GM13976 (cell line): ENCODE data around the gene RTTN.
"Not testable (repeated sequence)": the region's sequence is repeated elsewhere in the genome, so short reads cannot be mapped to it uniquely, and the experiment has no call there.

ENCODE experiments used
- DNase-seq: peaks from one replicate; pipeline ENCODE4 v3.0.0; 2012; ENCODE audit warnings: low spot score
- in situ Hi-C: fragments of 300-500 bp; cut with MboI; formaldehyde crosslinking; loops from one replicate; pipeline ENCODE4 v1.12.0; 2022; ENCODE audit warnings: low sequenced_read_pairs, mixed read lengths, inconsistent platforms; ENCODE audit not compliant: unreplicated experiment
- TF ChIP-seq, protein P1 (sequence below): IDR thresholded peaks from 2 replicates; pipeline ENCODE4 v1.5.1; 2012; ENCODE audit warnings: borderline replicate concordance, mild to moderate bottlenecking; ENCODE audit not compliant: insufficient read depth; ENCODE audit errors: extremely low read depth, missing control alignments, control extremely low read depth

The RTTN gene

DNA sequence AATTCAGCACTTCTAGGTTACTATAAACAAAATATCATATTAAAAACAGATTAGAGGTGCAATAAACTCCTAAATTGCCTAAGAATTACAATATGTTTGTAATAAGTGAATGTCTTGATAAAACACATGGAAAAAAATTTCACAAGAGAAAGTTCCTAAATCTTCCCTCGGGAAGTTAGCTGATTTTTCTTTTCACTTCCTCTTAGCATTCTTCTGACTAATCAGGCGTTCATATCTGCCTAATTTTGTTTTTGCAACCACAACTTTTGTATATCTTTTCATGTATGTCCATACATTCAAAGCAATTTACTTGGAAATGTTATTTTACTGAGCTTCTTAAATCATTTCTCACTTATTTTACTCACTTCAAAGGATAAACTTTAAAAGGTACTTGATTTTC is 88.5 kb downstream of the RTTN start:
- no peak for DNase-seq
- TF ChIP-seq, protein P1, sequence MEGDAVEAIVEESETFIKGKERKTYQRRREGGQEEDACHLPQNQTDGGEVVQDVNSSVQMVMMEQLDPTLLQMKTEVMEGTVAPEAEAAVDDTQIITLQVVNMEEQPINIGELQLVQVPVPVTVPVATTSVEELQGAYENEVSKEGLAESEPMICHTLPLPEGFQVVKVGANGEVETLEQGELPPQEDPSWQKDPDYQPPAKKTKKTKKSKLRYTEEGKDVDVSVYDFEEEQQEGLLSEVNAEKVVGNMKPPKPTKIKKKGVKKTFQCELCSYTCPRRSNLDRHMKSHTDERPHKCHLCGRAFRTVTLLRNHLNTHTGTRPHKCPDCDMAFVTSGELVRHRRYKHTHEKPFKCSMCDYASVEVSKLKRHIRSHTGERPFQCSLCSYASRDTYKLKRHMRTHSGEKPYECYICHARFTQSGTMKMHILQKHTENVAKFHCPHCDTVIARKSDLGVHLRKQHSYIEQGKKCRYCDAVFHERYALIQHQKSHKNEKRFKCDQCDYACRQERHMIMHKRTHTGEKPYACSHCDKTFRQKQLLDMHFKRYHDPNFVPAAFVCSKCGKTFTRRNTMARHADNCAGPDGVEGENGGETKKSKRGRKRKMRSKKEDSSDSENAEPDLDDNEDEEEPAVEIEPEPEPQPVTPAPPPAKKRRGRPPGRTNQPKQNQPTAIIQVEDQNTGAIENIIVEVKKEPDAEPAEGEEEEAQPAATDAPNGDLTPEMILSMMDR, result no peak
- in situ Hi-C loops, result no loop called here

DNA sequence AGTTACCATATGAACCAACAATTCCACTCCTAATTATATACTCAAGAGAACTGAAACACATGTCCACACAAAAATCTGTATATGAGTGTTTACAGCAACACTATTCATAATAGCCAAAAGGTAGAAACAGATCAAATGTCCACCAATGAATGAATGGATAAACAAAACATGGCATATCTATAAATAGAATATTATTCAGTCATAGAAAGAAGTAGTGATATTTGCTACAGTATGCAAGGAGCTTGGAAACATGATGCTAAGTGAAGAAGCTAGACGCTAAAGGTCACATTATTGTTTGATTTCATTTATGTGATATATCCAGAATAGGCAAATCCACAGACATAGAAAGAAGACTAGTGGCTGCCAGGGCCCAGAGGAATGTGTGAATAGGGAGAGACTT is 92.0 kb downstream of the RTTN start:
- in situ Hi-C loops, result no loop called here
- TF ChIP-seq, protein P1, result no peak
- no peak for DNase-seq

DNA sequence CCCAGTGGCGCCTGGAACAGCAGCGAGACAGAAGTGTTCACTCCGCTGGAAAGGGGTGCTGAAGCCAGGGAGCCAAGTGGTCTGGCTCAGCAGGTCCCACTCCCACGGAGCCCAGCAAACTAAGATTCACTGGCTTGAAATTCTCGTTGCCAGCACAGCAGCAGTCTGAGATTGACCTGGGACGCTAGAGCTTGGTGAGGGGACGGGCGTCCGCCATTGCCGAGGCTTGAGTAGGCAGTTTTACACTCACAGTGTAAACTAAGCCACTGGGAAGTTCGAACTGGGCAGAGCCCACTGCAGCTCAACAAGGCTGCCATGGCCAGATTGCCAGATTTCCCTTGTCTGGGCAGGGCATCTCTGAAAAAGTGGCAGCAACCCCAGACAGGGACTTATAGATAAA is 94.8 kb downstream of the RTTN start:
- in situ Hi-C loops, result no loop called here
- no peak for DNase-seq
- TF ChIP-seq, protein P1, result no peak

DNA sequence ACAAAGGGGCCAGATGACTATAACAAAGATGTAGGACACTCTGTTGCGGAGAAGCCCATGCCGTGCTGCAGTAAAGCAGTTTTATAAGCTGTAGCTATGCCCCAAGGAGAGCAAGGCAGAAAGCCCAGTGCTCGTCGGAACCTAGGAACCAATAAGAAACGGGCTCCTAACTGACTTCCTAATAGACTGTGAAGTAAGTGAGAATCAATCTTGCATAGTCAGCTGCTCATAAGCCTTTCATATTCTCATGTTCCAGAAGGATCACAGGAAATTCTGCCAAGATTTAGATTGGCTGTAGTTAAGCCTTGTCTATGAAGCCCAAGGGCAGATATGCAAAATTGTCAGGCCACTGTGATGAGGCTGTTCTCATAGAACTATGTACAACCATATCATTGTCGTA is 98.4 kb downstream of the RTTN start:
- in situ Hi-C loops, result no loop called here
- no peak for DNase-seq
- TF ChIP-seq, protein P1, result no peak

DNA sequence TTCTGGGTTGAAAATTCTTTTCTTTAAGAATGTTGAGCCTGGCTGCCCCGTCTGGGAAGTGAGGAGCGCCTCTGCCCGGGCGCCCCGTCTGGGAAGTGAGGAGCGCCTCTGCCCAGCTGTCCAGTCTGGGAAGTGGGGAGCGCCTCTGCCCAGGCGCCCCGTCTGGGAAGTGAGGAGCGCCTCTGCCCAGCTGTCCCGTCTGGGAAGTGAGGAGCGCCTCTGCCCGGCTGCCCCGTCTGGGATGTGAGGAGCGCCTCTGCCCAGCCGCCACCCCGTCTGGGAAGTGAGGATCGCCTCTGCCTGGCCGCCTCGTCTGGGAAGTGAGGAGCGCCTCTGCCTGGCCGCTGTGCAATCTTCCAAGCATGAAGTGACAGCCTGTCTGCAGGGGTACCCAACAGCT is 102.6 kb downstream of the RTTN start:
- DNase-seq, in situ Hi-C loops: not testable (repeated sequence)

DNA sequence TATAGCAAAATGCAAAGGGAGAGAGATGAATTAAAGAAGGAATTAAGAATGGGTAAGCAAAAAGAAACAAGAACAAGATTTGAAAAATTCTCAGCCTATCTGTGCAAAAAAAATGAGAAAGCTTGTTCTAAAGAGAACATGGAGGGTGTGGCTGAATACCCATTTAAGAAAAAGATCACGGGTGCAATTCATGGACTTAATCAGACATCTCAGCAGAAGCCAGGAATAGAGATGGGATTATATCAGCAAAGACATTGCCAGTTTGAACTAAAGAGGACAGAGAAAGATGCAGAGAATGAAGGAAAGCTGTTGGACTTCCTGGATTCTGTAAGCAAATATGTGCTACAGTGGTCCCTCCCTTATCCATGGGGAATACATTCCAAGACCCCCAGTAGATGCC is 115.6 kb downstream of the RTTN start:
- in situ Hi-C loops, result loop anchor here (25.0 kb wide), 2 partner anchors 453 to 1153 kb away; no protein-coding TSS in a partner anchor
- DNase-seq, result no peak
- TF ChIP-seq, protein P1, result no peak

DNA sequence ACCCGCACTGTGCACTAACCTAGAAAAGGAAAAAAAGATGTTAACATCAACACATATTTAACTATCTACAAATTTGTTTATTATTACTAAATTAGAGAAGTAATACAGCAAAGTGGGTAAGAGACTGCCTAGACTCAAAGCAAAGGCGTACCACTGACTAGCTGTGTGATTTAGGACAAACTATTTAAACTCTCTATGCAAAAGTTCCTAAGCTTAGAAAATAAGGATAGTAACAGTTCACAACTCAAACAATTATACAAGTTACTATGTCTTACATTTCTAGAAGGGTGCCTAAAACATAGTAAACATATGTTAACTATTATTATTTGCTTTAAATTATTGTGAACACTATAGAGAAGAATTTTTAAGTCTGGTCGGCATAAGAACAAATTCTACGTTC is 119.4 kb downstream of the RTTN start:
- TF ChIP-seq, protein P1, result no peak
- in situ Hi-C loops, result loop anchor here (25.0 kb wide), 2 partner anchors 449 to 1149 kb away; no protein-coding TSS in a partner anchor
- DNase-seq, result no peak
